ENCODE results near the gene ZBTB17.

GRCh38 chr1:15953294-15953771 lies 22.6 kb downstream of the ZBTB17 start:
- TF ChIP-seq CTCF (IDR thresholded peaks at IDR 0.05; ENCODE audit: low read depth, low read length) (no peak), EZH2phosphoT487 (IDR thresholded peaks at IDR 0.05; ENCODE audit: low read depth) (no peak)
